ENCODE results near the gene NDNF.

DNA sequence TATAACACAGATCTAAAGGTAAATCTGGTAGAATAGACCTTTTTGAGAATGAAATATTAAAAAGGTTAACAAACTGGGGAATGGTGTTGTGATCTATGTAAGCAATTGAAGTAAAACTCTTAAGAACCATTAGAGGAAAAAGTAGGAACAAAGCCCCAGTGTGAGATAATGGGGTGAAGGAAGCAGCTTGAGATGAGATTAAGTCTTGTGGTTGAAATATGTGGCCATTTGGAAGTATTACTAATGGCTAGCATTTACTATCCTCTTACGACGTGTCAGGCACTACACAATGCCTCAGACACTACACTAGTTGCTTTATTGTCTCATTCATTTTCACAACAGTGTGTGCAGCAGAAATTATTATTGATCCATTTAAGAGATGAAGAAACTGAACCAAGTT is 25.9 kb upstream of the NDNF start:
- TF ChIP-seq, protein P1, sequence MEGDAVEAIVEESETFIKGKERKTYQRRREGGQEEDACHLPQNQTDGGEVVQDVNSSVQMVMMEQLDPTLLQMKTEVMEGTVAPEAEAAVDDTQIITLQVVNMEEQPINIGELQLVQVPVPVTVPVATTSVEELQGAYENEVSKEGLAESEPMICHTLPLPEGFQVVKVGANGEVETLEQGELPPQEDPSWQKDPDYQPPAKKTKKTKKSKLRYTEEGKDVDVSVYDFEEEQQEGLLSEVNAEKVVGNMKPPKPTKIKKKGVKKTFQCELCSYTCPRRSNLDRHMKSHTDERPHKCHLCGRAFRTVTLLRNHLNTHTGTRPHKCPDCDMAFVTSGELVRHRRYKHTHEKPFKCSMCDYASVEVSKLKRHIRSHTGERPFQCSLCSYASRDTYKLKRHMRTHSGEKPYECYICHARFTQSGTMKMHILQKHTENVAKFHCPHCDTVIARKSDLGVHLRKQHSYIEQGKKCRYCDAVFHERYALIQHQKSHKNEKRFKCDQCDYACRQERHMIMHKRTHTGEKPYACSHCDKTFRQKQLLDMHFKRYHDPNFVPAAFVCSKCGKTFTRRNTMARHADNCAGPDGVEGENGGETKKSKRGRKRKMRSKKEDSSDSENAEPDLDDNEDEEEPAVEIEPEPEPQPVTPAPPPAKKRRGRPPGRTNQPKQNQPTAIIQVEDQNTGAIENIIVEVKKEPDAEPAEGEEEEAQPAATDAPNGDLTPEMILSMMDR (IDR thresholded peaks at IDR 0.05) = no peak
- TF ChIP-seq POLR2A (IDR thresholded peaks at IDR 0.05) (no peak), POLR2AphosphoS5 (IDR thresholded peaks at IDR 0.05) (no peak), EP300 (IDR thresholded peaks at IDR 0.05) (no peak)

All from sigmoid colon (tissue), 4 donors.